Suprapubic skin (tissue), 4 donors: ENCODE measurements around the gene MCIDAS. TPM values are rescaled to one million over a fixed set of nuclear protein-coding genes. Genes with fewer than 3 reads are reported as not detected.
A peak's percentile ranks its signal among the peaks of the same experiment; 100 is the strongest.

Source experiments
- DNase-seq, 2 donors: peaks; one replicate each; pipeline ENCODE4 v3.0.0-alpha.2; 2019; ENCODE audit warnings: low spot score in 2 of 2
- H3K27ac ChIP-seq: fragments of 200-600 bp; sonication (generic); one replicate; pipeline ENCODE4 v1.5.1; 2019
- H3K27me3 ChIP-seq: fragments of 200-600 bp; sonication (generic); one replicate; pipeline ENCODE4 v1.5.1; 2019
- H3K36me3 ChIP-seq: fragments of 200-600 bp; sonication (generic); one replicate; pipeline ENCODE4 v1.5.1; 2019
- H3K4me1 ChIP-seq: fragments of 200-600 bp; sonication (generic); one replicate; pipeline ENCODE4 v1.5.1; 2019
- H3K4me3 ChIP-seq: fragments of 200-600 bp; sonication (generic); one replicate; pipeline ENCODE4 v1.5.1; 2019; ENCODE audit warnings: mild to moderate bottlenecking
- H3K9me3 ChIP-seq: fragments of 200-600 bp; sonication (generic); one replicate; pipeline ENCODE4 v1.5.1; 2019
- EP300 ChIP-seq: sonication (generic); formaldehyde crosslinking; IDR thresholded peaks from one replicate; pipeline ENCODE4 v1.6.1; 2017; ENCODE audit warnings: antibody characterized with exemption
- POLR2A ChIP-seq, 2 donors: fragments of 450-650 bp; IDR thresholded peaks; one replicate each; pipeline ENCODE4 v1.6.1; 2017; ENCODE audit warnings: antibody characterized with exemption in 2 of 2, mild to moderate bottlenecking in 2 of 2, moderate library complexity in 2 of 2
- POLR2AphosphoS5 ChIP-seq, 3 donors: sonication (generic); formaldehyde crosslinking; IDR thresholded peaks; one replicate each; pipeline ENCODE4 v1.6.1; 2017; ENCODE audit warnings: antibody characterized with exemption in 3 of 3
- WGBS: methylation state at CpG from one replicate; pipeline ENCODE4 v1.1.5; 2018; 5-methylcytosine and 5-hydroxymethylcytosine counted together
- total RNA-seq, 4 donors: library from RNA; depleted of rRNA; stranded (reverse); fragments of >200 nt; gene quantifications; one replicate each; pipeline ENCODE4 v1.1.0, GENCODE V29; 2016
- TF ChIP-seq, protein P1 (sequence below), 2 donors: fragments of 200-600 bp in 1 of 2; fragments of 450-650 bp in 1 of 2; sonication (generic) in 1 of 2; IDR thresholded peaks; one replicate each; pipeline ENCODE4 v1.5.1; 2016 to 2019; ENCODE audit warnings: antibody characterized with exemption in 2 of 2, mild to moderate bottlenecking in 1 of 2, moderate library complexity in 1 of 2

The MCIDAS gene
- total RNA-seq, 4 donors from 2014 or later = not detected

DNA sequence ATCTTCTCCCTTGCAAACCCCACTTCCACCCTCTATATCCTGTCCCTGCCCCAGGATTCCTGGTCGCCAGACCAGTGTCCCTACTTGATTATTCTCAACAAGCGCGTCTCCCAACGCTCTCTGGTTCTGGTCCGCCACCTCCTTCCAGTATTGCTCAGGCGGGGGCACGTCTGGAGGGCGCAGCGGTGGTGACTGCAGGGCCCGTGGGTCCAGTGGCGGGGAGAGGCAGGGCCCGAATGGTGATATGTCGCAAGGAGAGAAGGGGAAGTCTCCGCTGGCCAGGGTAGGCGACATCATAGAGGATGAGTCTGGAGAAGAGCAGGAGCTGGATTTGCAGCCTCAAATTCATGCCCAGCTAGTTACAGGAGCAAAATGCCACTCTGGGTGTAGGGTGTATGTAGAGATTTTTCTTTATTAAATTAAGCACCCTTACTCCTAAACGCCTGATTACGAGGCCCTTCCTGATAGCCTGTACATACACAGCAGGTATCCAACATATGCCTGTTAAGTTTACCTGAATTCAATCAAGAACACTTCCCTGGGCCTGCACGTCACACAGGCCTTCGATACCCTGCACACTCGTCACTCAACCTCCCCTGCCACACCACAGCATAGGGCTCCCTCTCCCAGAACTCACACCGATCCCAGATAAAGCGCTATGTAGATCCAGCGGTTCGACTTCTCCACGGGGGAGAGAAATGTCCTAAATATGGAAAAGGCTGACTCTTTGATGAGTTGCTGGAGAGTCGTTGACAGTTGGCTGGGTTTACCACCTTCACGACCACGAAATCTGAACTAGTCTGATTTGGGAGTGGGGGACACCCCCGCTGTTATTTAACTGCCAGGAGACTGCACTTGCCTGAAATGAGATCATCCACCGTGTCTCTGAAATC is 4.8 kb downstream of the MCIDAS start:
- 44% methylated on average over 25 of the region's 30 CpGs for WGBS
- no peak for TF ChIP-seq EP300
- TF ChIP-seq POLR2AphosphoS5 (IDR thresholded peaks at IDR 0.05) = no peak
- TF ChIP-seq, protein P1, sequence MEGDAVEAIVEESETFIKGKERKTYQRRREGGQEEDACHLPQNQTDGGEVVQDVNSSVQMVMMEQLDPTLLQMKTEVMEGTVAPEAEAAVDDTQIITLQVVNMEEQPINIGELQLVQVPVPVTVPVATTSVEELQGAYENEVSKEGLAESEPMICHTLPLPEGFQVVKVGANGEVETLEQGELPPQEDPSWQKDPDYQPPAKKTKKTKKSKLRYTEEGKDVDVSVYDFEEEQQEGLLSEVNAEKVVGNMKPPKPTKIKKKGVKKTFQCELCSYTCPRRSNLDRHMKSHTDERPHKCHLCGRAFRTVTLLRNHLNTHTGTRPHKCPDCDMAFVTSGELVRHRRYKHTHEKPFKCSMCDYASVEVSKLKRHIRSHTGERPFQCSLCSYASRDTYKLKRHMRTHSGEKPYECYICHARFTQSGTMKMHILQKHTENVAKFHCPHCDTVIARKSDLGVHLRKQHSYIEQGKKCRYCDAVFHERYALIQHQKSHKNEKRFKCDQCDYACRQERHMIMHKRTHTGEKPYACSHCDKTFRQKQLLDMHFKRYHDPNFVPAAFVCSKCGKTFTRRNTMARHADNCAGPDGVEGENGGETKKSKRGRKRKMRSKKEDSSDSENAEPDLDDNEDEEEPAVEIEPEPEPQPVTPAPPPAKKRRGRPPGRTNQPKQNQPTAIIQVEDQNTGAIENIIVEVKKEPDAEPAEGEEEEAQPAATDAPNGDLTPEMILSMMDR (IDR thresholded peaks at IDR 0.05) = no peak
- no peak for TF ChIP-seq POLR2A (IDR thresholded peaks at IDR 0.05)
- peaks cover 97% of the 10 kb centered on the region for H3K27me3 ChIP-seq

DNA sequence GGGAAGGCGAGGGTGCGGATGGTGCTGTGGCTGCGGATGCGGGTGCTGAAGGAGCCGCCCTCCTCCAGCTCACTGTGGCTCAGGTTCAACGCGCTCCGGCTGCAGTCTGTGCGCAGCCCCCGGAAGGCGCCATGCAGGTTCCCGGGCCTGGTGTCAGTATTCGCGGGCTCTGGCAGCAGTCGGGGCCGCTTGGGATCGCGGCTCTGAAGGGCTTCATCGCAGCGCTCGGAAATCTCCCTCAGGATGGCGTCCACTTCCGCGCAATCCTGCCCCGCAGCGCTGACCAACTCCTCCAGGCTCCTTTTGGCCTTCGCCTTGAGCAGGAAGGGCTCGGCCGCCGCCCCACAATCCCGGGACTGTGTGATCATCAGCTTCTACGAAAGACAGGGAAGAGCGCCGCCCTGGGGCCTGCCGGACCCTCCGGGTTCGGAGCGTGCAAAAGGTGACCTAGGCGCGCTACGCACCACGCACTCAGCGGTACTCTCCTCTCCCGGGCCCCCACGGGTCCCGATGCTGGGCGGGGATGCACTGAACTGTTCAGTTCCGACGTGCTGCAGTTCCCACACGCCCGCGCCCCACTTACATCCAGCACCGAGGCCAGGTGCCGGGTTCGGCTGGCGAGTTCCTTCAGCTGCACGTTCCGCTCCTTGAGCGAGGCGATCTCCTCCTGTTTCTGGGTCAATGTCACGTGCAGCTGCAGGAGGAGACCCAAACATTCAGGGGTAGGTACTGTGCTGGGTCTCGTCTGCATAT is 6.5 kb downstream of the MCIDAS start:
- 9% methylated on average over 11 of the region's 62 CpGs for WGBS
- no peak overlapping the region for H3K27ac ChIP-seq
- peak overlapping the region; percentile 46 for H3K4me3 ChIP-seq
- peaks cover 12% of the 10 kb centered on the region for H3K4me1 ChIP-seq
- H3K9me3 ChIP-seq = no peaks in the 10 kb centered on the region
- peaks cover 79% of the 10 kb centered on the region for H3K27me3 ChIP-seq
- H3K36me3 ChIP-seq = no peaks in the 10 kb centered on the region
- TF ChIP-seq POLR2AphosphoS5 (IDR thresholded peaks at IDR 0.05) (no peak), EP300 (no peak), POLR2A (IDR thresholded peaks at IDR 0.05) (no peak)
- TF ChIP-seq, protein P1 (IDR thresholded peaks at IDR 0.05) = no peak
- DNase-seq = no peak

More for the DNA sequence above, 4.8 kb downstream of the MCIDAS start:
- Histone ChIP-seq H3K27ac (no peak overlapping the region), H3K9me3 (no peaks in the 10 kb centered on the region), H3K36me3 (no peaks in the 10 kb centered on the region), H3K4me1 (peaks cover 22% of the 10 kb centered on the region), H3K4me3 (no peak overlapping the region)
- DNase-seq = no peak

DNA sequence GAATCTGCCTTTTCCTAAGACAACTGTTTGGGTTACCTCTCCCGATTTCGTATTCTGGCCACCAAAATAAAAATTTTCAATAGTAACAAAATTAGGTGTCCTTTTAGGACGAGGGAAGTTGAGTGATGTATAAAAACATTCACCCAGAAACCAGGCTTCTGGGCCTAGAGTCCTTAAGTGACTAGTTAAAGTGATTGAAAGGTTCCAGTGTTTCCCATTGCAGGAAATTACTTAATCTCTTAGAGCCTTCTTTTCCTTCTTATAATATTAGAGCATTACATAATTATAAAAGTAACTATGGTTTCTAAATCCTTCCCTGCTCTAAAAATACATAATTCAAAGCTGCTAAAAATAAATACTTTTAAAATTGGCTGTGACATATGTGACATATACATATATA is 7.3 kb downstream of the MCIDAS start:
- H3K36me3 ChIP-seq = no peaks in the 10 kb centered on the region
- H3K27me3 ChIP-seq = peaks cover 71% of the 10 kb centered on the region
- 95% methylated on average over 3 of the region's 3 CpGs for WGBS
- no peaks in the 10 kb centered on the region for H3K9me3 ChIP-seq
- peaks cover 12% of the 10 kb centered on the region for H3K4me1 ChIP-seq
- TF ChIP-seq POLR2AphosphoS5 (IDR thresholded peaks at IDR 0.05) (no peak), EP300 (no peak), POLR2A (IDR thresholded peaks at IDR 0.05) (no peak)
- TF ChIP-seq, protein P1 (IDR thresholded peaks at IDR 0.05) = no peak
- DNase-seq = no peak
- no peak overlapping the region for H3K27ac ChIP-seq
- no peak overlapping the region for H3K4me3 ChIP-seq

DNA sequence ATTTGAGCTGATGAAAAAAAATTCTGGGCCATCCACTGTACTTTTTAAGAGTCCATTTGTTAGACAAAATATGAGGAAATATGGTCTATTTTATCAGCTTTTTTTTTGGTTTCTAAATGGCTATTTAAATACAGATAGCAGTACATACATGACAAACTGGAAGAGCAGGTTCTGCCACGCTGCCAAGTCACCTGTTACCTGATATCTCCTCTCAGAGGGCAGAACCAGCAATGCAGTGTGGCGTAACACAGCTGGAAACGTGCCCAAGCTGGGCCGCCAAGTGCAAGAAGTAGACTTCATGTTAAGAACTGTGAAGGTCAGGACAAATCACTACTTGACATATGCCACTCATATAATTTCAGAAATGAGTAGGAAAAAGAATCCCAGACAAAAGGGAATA is 8.1 kb downstream of the MCIDAS start:
- Histone ChIP-seq H3K36me3 (no peaks in the 10 kb centered on the region), H3K9me3 (no peaks in the 10 kb centered on the region), H3K4me3 (no peak overlapping the region), H3K27ac (no peak overlapping the region), H3K4me1 (peaks cover 12% of the 10 kb centered on the region), H3K27me3 (peaks cover 63% of the 10 kb centered on the region)
- 40% methylated on average over 4 of the region's 4 CpGs for WGBS
- DNase-seq = no peak
- no peak for TF ChIP-seq POLR2A (IDR thresholded peaks at IDR 0.05)
- no peak for TF ChIP-seq POLR2AphosphoS5 (IDR thresholded peaks at IDR 0.05)
- TF ChIP-seq EP300 = no peak
- TF ChIP-seq, protein P1 (IDR thresholded peaks at IDR 0.05) = no peak
